HL-60 (cell line): Measurements from ENCODE around the gene STON2.

Source experiments
- DNase-seq, 2 experiments: peaks; one replicate each; pipeline ENCODE4 v3.0.0-alpha.2; 2010 to 2020; ENCODE audit warnings: low read depth in 1 of 2, low spot score in 1 of 2
- H3K27ac ChIP-seq: fragments of 250-450 bp; sonication (Bioruptor Pico); replicated peaks from 2 replicates; pipeline ENCODE4 v1.5.1; 2020; ENCODE audit warnings: mild to moderate bottlenecking, moderate library complexity
- H3K27me3 ChIP-seq: fragments of 250-450 bp; sonication (Bioruptor Pico); 2 replicates; pipeline ENCODE4 v1.5.1; 2021; ENCODE audit warnings: mild to moderate bottlenecking, moderate library complexity; ENCODE audit not compliant: insufficient read depth, poor library complexity, severe bottlenecking
- H3K4me3 ChIP-seq: replicated peaks from 2 replicates; pipeline ENCODE4 v1.5.1; 2011; ENCODE audit warnings: mild to moderate bottlenecking, control low read depth, low read length; ENCODE audit not compliant: insufficient read depth
- GABPA ChIP-seq: IDR thresholded peaks from 2 replicates; pipeline ENCODE4 v1.6.1; 2012; ENCODE audit warnings: low read depth
- POLR2AphosphoS5 ChIP-seq: IDR thresholded peaks from 2 replicates; pipeline ENCODE4 v1.6.1; 2012; ENCODE audit warnings: low read depth
- SPI1 ChIP-seq: IDR thresholded peaks from 2 replicates; pipeline ENCODE4 v1.6.1; 2012; ENCODE audit warnings: low read depth, mild to moderate bottlenecking, borderline replicate concordance
- TF ChIP-seq, protein P1 (sequence below): IDR thresholded peaks from one replicate; pipeline ENCODE4 v1.5.1; 2011; ENCODE audit warnings: low read length, control low read depth, inconsistent platforms; ENCODE audit not compliant: insufficient read depth
- TF ChIP-seq, protein P2 (sequence below): IDR thresholded peaks from 2 replicates; pipeline ENCODE4 v1.6.1; 2012; ENCODE audit warnings: low read depth; ENCODE audit not compliant: insufficient replicate concordance

STON2 gene

DNA sequence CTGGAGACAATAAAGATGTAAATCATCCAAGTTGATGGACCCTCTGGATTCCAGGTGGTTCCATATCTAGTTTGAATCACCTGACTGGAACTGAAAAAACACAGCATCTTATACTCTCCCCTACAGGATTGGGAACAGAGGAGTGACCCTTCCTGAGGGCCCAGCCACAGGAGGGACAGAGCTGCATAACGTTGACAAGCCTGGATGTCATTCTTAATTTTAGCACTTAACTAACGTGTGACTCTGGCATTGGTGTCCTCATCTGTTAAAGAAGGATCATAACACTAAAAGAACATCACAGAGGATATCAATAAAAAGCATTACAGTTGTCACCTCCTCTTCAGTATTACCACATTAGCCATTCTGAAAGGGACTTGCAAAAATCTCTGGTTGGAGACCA lies 47.7 kb downstream of the STON2 start:
- Histone ChIP-seq H3K27me3 (no peaks in the 10 kb centered on the region), H3K4me3 (no peak overlapping the region), H3K27ac (no peak overlapping the region)
- TF ChIP-seq, protein P1, sequence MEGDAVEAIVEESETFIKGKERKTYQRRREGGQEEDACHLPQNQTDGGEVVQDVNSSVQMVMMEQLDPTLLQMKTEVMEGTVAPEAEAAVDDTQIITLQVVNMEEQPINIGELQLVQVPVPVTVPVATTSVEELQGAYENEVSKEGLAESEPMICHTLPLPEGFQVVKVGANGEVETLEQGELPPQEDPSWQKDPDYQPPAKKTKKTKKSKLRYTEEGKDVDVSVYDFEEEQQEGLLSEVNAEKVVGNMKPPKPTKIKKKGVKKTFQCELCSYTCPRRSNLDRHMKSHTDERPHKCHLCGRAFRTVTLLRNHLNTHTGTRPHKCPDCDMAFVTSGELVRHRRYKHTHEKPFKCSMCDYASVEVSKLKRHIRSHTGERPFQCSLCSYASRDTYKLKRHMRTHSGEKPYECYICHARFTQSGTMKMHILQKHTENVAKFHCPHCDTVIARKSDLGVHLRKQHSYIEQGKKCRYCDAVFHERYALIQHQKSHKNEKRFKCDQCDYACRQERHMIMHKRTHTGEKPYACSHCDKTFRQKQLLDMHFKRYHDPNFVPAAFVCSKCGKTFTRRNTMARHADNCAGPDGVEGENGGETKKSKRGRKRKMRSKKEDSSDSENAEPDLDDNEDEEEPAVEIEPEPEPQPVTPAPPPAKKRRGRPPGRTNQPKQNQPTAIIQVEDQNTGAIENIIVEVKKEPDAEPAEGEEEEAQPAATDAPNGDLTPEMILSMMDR = no peak
- TF ChIP-seq GABPA = no peak
- TF ChIP-seq, protein P2, sequence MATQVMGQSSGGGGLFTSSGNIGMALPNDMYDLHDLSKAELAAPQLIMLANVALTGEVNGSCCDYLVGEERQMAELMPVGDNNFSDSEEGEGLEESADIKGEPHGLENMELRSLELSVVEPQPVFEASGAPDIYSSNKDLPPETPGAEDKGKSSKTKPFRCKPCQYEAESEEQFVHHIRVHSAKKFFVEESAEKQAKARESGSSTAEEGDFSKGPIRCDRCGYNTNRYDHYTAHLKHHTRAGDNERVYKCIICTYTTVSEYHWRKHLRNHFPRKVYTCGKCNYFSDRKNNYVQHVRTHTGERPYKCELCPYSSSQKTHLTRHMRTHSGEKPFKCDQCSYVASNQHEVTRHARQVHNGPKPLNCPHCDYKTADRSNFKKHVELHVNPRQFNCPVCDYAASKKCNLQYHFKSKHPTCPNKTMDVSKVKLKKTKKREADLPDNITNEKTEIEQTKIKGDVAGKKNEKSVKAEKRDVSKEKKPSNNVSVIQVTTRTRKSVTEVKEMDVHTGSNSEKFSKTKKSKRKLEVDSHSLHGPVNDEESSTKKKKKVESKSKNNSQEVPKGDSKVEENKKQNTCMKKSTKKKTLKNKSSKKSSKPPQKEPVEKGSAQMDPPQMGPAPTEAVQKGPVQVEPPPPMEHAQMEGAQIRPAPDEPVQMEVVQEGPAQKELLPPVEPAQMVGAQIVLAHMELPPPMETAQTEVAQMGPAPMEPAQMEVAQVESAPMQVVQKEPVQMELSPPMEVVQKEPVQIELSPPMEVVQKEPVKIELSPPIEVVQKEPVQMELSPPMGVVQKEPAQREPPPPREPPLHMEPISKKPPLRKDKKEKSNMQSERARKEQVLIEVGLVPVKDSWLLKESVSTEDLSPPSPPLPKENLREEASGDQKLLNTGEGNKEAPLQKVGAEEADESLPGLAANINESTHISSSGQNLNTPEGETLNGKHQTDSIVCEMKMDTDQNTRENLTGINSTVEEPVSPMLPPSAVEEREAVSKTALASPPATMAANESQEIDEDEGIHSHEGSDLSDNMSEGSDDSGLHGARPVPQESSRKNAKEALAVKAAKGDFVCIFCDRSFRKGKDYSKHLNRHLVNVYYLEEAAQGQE = no peak
- no peak for TF ChIP-seq POLR2AphosphoS5
- no peak for TF ChIP-seq SPI1
- DNase-seq = no peak

DNA sequence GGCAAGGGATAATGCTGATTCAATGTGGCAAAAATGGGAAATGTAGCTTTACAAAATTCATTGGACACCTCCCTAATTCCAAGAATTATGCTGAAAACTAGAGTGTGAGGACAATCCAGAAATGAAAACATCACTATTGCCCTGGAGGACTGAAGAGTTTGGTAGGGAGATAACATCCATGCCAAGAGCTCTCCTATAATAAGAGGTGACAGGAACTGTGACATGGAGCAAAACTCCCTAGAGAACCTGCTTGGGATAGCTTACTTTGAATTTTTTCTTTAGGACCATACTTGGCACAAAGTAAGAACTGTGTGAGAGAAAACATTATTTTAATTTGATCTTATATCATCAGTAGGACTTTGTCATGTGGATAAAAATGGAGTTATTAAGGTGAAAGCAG lies 48.9 kb downstream of the STON2 start:
- no peak overlapping the region for H3K27ac ChIP-seq
- no peak for DNase-seq
- TF ChIP-seq GABPA (no peak), SPI1 (no peak), POLR2AphosphoS5 (no peak)
- TF ChIP-seq, protein P1 = no peak
- TF ChIP-seq, protein P2 = no peak
- no peaks in the 10 kb centered on the region for H3K27me3 ChIP-seq
- H3K4me3 ChIP-seq = no peak overlapping the region

DNA sequence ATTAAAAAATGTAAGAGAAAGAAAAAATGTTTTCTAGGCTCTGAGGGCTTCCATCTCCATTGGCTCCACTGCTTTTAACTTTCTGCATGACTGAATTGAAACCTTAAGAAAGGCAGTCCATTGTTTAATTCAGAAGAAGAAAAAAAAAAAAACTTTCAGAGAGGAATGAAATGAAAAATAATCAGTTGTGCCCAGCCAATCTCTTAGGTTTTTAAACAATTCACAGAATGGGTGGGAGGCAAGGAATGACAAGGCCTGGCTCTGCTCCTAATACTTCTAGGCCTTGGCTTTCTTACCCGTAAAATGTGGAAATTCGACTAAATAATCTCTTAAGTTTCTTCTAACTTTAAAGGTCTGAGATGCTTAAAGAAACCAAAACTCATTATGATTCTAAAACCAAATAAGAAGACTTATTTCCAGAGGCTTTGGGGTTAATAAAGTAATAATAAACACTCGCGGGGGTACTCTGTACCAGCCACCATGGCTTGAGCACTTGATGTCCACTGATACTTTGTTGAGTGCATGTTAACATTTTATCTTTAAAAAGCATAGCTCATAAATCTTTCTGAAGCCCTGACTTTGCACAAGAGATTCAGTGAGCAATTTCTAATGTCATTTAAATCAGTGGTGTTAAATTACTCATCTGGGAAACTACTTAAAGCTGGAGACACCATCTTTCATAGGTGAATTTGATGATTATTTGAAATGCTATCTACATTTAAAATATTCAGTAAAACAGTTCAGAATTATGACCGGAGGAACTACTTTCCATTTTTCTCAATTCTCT lies 49.6 kb downstream of the STON2 start:
- Histone ChIP-seq H3K27ac (no peak overlapping the region), H3K27me3 (no peaks in the 10 kb centered on the region), H3K4me3 (no peak overlapping the region)
- TF ChIP-seq POLR2AphosphoS5 = no peak
- TF ChIP-seq GABPA = no peak
- TF ChIP-seq SPI1 = no peak
- TF ChIP-seq, protein P1 = no peak
- TF ChIP-seq, protein P2 = no peak
- no peak for DNase-seq
